HS-27A (cell line): Measurements from ENCODE around the gene CRACR2B.

Experiments
- DNase-seq: peaks from one replicate; pipeline ENCODE4 v3.0.0-alpha.2; 2012; ENCODE audit warnings: low read depth, missing footprints

CRACR2B gene

GRCh38 chr11:811446-812245 is 16.1 kb upstream of the CRACR2B start:
- no peak for DNase-seq

GRCh38 chr11:812390-812789 is 15.3 kb upstream of the CRACR2B start:
- no peak for DNase-seq

- no peak for DNase-seq
These were observed 14.7 kb upstream of the CRACR2B start for GRCh38 chr11:813072-813455.

- no peak for DNase-seq
These were observed 14.1 kb upstream of the CRACR2B start for GRCh38 chr11:813456-814096.

GRCh38 chr11:815675-816432 is 11.9 kb upstream of the CRACR2B start:
- no peak for DNase-seq

DNA sequence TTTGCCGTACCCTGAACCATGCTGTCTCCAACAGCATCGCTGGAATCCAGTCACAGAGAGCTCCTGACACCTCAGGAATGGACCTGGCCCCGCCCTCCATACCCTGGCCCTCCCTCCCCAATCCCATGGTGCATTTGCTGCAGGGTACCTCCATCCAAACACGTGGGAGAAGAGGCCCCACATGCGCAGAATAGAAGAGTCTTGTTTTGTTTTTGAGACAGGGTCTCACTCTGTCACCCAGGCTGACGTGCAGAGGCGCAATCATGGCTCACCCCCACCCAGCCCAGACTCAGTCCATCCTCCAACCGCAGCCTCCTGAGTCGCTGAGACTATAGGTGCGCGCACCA is 11.3 kb upstream of the CRACR2B start:
- DNase-seq: no peak

DNA sequence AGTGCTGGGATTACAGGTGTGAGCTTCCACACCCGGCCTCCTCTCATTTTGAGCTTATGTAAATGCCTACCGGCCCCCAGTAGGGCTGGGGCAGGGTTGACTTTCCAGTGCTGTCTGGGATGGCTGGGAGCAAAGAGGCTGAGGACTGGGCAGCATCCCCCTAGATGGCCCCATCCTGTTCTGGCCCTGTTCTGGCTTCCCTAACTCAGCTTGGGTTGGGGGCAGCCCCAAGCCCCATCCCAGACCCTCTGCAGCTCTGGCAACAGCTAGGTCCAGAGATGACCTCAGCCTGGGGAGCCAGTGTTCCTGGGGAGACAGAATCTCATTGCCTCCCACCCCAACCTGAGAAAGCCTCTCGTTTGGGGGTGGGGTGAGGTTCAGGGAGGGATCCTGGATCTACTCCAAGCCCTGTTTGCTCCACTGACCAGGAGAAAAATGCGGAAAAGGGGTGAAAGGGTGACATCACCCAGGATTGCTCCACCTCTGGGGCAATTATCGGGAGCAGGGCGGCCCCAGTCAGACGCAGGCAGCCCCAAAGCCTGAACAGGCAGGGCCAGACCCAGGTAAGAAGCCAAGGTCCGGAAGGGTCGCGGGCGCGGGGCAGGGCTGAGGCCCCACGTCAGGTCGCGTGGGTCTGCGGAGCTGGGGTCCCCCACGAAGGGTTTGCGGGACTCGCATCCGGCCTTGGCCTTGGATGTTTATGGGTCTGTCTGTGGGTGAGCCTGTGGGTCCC is 9.2 kb upstream of the CRACR2B start, which contains the start of gene PNPLA2:
TSS of gene PNPLA2 (plus strand) at position 519 of the 733 bp plus-strand sequence. CDS start 805 bp downstream, outside the sequence.
- no peak for DNase-seq

- no peak for DNase-seq
These were observed 8.4 kb upstream of the CRACR2B start for GRCh38 chr11:819129-819931.

GRCh38 chr11:819943-820649 is 7.6 kb upstream of the CRACR2B start:
- no peak for DNase-seq

DNA sequence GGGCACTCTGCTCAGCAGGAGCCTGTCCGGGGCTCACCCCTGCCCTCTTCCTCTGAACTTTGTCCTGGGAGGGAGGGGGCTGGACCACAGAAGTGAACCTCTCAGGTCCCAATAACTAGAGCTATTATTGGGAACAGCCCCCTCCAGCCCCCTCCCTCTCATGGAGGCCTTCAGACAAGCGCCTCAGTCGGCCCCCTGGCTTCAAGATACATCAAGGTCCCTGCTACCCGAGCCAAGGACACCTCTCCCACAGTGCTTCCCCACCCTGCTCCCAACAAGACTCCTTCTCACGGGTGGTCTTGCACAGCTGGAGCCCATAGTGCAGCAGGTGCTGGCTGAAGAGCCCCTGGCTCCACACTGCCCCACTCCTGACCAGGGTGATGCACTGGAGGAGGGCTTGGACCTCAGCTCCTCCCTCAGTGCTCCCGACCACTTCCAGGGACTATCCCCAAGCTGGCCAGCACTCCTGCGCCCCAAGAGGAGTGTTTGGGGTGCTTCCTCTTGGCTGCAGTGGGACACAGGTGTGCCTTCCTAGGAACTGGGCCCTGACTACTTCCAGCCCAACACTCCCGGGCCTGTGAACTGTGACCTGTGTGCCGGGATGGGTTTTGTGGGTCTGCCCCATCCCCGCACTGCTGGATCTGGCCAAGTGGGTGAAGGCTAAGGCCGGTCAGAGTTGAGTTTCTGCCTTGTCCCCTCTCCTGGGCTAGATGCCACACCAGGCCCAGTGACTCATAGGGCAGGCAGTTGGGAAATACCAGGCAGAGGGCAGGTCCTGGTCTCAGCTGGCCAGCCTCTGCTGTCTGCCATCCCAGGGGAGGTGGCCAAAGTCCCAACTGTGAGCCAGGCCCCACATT is 6.8 kb upstream of the CRACR2B start:
- DNase-seq: no peak

DNA sequence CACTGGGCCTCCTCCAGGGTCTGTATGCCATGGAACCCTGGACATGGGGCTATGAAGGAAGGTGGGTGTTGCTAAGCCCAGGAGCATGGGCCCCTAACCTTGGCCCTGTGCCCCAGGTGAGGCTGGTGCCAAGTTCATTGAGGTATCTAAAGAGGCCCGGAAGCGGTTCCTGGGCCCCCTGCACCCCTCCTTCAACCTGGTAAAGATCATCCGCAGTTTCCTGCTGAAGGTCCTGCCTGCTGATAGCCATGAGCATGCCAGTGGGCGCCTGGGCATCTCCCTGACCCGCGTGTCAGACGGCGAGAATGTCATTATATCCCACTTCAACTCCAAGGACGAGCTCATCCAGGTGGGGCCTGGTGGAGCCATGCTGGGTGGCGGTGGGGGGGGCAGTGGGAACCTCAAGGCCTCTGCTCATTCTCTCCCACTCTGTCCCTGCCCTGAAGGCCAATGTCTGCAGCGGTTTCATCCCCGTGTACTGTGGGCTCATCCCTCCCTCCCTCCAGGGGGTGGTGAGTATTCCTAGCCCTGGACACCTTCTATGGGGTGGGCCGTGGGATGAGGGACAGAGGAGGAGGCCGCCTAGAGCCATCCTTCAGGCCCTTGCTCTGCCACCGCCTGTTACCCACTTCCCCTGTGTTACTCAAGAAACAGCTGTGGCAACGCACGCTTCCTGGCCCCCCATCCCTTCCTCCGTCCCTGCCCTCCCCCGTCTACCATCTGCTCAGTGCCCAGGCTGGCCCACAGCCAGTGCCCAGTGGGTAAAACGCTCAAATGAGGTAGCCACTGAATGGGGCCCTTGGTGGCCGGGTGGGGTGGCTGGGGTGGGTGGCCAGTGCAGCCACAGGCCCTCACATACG is 6.0 kb upstream of the CRACR2B start:
- no peak for DNase-seq

DNA sequence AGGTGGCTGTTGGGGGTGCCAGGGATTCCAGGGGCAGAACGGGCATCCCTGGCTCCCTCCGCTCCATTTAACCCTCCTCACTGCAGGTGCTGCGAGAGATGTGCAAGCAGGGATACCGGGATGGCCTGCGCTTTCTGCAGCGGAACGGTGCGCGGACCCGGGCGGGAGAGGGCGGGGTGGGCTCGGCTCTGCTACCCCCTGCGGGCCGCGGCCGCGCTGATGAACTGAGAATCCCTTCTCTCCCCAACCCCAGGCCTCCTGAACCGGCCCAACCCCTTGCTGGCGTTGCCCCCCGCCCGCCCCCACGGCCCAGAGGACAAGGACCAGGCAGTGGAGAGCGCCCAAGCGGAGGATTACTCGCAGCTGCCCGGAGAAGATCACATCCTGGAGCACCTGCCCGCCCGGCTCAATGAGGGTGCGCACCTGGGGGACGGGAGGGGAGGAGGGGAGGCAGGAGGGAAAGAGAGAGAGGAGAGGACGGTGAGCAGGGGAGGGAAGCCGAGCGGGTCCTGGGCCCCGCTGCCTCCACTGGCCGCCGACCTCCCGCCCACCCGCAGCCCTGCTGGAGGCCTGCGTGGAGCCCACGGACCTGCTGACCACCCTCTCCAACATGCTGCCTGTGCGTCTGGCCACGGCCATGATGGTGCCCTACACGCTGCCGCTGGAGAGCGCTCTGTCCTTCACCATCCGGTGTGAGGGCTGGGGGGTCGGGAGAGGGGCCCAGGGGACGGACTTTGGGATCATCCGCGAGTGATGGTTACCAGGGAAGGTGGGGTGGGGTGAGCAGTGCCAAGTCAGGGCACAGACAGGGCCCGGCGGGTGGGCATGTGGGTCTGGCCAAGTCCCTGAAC is 4.1 kb upstream of the CRACR2B start:
- no peak for DNase-seq

- DNase-seq: no peak
These were observed 3.3 kb upstream of the CRACR2B start for GRCh38 chr11:824292-824880.

- no peak for DNase-seq
These were observed 2.8 kb upstream of the CRACR2B start for GRCh38 chr11:824942-825341.

DNA sequence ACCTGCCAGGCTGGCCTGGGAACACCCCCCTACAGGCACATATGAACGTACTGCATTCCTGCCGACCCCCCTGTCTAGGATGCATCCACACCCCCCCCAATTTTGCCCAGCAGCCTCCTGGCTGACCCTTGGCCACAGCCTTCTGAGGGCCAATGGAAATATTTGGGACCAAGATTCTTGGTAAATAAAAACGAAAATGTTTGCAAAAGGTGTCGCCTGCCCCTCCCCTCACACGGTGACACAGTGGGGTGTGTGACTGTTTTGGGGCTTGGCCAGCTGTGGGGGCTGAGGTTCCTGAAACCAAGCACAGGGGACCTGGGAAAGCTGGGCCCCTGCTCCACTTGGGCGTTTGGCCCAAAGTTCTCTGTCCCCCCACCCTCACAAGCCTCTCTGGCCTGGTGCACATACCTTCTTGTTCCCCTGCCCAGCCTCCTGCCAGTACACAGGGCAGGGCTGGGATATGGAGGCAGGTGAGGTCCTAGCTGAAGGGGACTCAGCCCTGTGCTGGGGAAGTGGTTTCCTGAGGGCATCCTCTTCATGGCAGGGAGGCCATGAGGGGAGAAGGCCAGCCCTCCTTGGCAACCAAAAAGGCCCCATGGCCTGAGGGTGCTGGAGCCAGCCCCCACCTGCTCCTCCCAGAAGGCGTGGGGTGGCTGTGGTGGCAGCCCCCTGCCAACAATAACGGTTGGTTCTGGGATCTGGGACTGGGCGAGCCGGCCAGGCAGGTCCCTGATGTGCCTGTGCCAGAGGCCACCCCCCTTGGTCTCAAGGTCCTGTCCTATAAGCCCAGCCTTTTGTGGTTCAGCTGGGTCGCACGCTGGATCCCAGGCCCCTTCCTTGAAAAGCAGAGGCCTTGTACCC is 2.1 kb upstream of the CRACR2B start:
- no peak for DNase-seq

DNA sequence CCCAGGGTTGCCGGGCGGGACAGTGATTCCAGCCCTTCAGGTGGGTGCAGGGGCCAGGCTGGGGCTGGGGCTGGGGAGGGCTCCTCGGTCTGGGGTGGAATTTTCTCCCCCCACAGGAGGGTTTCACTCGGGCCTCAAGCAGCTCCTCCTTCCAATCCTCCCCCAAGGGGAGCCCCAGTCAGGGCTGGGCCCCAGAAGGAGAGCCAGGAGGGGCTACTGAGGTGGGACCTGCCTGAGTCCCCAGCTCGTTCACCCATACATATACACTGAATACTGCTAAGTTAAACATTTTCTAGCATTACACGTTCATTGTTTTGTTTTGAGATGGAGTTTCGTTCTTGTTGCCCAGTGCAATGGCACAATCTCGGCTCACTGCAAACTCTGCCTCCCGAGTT is 1.5 kb upstream of the CRACR2B start:
- DNase-seq: no peak

GRCh38 chr11:826836-827145 is 928 bp upstream of the CRACR2B start:
- no peak for DNase-seq
